Measurements from ENCODE around the gene TMEM59.
A peak's percentile ranks its signal among the peaks of the same experiment; 100 is the strongest.

TMEM59 gene

DNA sequence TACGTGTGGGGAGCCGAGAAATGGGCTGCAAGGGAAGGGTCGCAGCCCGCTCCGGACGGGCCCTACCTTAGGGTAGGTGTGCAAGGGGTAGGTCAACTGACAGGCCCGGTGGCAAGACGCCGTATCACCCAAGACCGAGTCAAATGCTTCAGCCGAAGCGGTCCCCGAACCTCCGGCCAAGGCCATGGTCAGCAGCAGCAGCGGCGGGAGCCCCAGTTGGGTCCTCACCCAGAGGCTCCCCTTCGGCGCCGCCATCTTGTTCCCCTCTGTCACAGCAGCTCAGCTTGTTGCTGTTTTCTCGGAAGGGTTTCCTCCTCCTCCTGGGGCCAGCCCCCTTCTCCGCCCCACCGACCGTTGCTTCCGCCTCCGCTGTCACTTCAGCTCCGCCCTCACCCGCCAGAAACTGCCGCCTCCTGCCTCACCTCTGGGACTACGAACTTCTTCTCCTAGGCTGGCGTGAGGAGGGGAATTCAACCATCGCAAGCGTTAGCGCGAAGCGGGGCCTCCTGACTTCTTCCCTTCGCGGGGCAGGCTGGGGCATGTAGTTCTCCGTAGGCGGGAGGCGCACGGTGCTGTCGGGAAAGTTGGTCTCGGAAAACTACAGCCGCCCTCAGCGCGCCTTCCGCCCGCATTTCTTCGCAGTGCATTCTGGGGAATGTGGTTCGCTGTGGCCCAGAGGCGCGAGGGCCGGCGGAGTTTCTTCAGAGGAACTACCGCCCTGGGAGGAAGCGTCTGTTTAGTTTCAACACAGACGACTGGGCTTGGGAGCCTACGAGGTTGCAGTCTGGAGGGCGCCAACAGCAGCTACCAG, at the start of gene TMEM59, which contains the start of gene TCEANC2:
Gene TMEM59, minus strand, starts transcription at position 271 of the 811 bp plus-strand sequence. Its CDS starts 16 bp downstream, at position 255.
Gene TCEANC2, plus strand, starts transcription at position 675 of the 811 bp plus-strand sequence. CDS start 815 bp downstream, outside the sequence.
- Histone ChIP-seq H3K27me3 (ENCODE audit: low read length) (no peaks in the 10 kb centered on the region), H3K79me2 (ENCODE audit: insufficient read depth, low read length) (peaks cover 57% of the 10 kb centered on the region)
- no peak for TF ChIP-seq EZH2phosphoT487 (conservative IDR thresholded peaks at IDR 0.05; ENCODE audit: low read length)
- TF ChIP-seq, protein P1, sequence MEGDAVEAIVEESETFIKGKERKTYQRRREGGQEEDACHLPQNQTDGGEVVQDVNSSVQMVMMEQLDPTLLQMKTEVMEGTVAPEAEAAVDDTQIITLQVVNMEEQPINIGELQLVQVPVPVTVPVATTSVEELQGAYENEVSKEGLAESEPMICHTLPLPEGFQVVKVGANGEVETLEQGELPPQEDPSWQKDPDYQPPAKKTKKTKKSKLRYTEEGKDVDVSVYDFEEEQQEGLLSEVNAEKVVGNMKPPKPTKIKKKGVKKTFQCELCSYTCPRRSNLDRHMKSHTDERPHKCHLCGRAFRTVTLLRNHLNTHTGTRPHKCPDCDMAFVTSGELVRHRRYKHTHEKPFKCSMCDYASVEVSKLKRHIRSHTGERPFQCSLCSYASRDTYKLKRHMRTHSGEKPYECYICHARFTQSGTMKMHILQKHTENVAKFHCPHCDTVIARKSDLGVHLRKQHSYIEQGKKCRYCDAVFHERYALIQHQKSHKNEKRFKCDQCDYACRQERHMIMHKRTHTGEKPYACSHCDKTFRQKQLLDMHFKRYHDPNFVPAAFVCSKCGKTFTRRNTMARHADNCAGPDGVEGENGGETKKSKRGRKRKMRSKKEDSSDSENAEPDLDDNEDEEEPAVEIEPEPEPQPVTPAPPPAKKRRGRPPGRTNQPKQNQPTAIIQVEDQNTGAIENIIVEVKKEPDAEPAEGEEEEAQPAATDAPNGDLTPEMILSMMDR (IDR thresholded peaks at IDR 0.05; ENCODE audit: insufficient read depth, low read length, poor library complexity, severe bottlenecking), result no peak

GRCh38 chr1:54100500-54100899, 47.5 kb upstream of the TMEM59 start:
- no peak overlapping the region for H2AFZ ChIP-seq (ENCODE audit: low read depth, low read length, severe bottlenecking)
- TF ChIP-seq EZH2phosphoT487 (conservative IDR thresholded peaks at IDR 0.05; ENCODE audit: low read length), result no peak
- TF ChIP-seq, protein P1 (IDR thresholded peaks at IDR 0.05; ENCODE audit: insufficient read depth, low read length, poor library complexity, severe bottlenecking), result no peak
- no peak overlapping the region for H3K27ac ChIP-seq (ENCODE audit: low read depth, low read length)
- H3K79me2 ChIP-seq (ENCODE audit: insufficient read depth, low read length), result no peaks in the 10 kb centered on the region
- H3K4me3 ChIP-seq (ENCODE audit: insufficient read depth, low read length, poor library complexity, severe bottlenecking), result no peak overlapping the region
- no peaks in the 10 kb centered on the region for H3F3A ChIP-seq (ENCODE audit: insufficient read depth)
- no peaks in the 10 kb centered on the region for H4K20me1 ChIP-seq (ENCODE audit: low read depth, low read length)
- H3K36me3 ChIP-seq (ENCODE audit: low read length), result no peaks in the 10 kb centered on the region
- H3K9ac ChIP-seq (ENCODE audit: low read length), result no peak overlapping the region
- H3K9me3 ChIP-seq (ENCODE audit: insufficient read depth, low read length), result no peaks in the 10 kb centered on the region
- no peaks in the 10 kb centered on the region for H3K27me3 ChIP-seq (ENCODE audit: low read length)
- H3K9me2 ChIP-seq (replicated peaks; ENCODE audit: insufficient read depth, low read length), result no peaks in the 10 kb centered on the region
- no peak overlapping the region for H3K4me2 ChIP-seq (ENCODE audit: low read depth, low read length, poor library complexity, severe bottlenecking)

More for the DNA sequence above, at the start of gene TMEM59, which contains the start of gene TCEANC2:
- Histone ChIP-seq H4K20me1 (ENCODE audit: low read depth, low read length) (no peaks in the 10 kb centered on the region), H3K4me2 (ENCODE audit: low read depth, low read length, poor library complexity, severe bottlenecking) (peak within 1 kb of the TSS; percentile 92), H3K36me3 (ENCODE audit: low read length) (no peaks in the 10 kb centered on the region), H3K27ac (ENCODE audit: low read depth, low read length) (peak within 1 kb of the TSS; percentile 76), H3K9me3 (ENCODE audit: insufficient read depth, low read length) (no peaks in the 10 kb centered on the region), H3K9ac (ENCODE audit: low read length) (peak within 1 kb of the TSS; percentile 93), H3F3A (ENCODE audit: insufficient read depth) (peaks cover 8% of the 10 kb centered on the region), H2AFZ (ENCODE audit: low read depth, low read length, severe bottlenecking) (peak within 1 kb of the TSS; percentile 87), H3K9me2 (replicated peaks; ENCODE audit: insufficient read depth, low read length) (no peaks in the 10 kb centered on the region), H3K4me3 (ENCODE audit: insufficient read depth, low read length, poor library complexity, severe bottlenecking) (peak within 1 kb of the TSS; percentile 92)

DNA sequence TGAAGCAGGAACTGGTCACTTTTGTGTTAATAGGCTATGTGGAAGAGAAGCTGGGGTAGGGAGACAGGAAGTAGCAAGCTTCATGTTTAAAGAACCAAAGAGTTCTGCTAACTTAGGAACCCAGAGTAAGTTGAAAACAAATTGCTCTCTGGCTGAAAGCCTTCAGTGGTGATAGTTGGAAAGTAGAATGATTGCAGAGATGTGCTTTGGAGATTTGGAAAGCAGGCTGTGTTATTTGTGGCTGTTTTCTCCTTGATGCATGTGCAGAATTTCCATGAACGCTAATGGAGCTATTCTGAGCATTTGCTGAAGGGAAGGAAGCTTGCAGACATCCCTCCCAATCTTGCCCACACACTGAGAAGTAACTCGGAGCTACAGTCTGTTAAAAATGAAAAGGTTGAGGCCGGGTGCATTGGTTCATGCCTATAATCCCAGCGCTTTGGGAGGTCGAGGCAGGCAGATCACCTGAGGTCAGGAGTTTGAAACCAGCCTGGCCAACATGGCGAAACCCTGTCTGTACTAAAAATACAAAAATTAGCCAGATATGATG, 46.1 kb upstream of the TMEM59 start:
- H4K20me1 ChIP-seq (ENCODE audit: low read depth, low read length), result no peaks in the 10 kb centered on the region

More for the DNA sequence above, 46.1 kb upstream of the TMEM59 start:
- H3K9me2 ChIP-seq (replicated peaks; ENCODE audit: insufficient read depth, low read length), result no peaks in the 10 kb centered on the region
- no peak overlapping the region for H3K4me3 ChIP-seq (ENCODE audit: insufficient read depth, low read length, poor library complexity, severe bottlenecking)
- TF ChIP-seq EZH2phosphoT487 (conservative IDR thresholded peaks at IDR 0.05; ENCODE audit: low read length), result no peak
- TF ChIP-seq, protein P1 (IDR thresholded peaks at IDR 0.05; ENCODE audit: insufficient read depth, low read length, poor library complexity, severe bottlenecking), result no peak
- H3F3A ChIP-seq (ENCODE audit: insufficient read depth), result no peaks in the 10 kb centered on the region
- no peak overlapping the region for H3K4me2 ChIP-seq (ENCODE audit: low read depth, low read length, poor library complexity, severe bottlenecking)
- H3K9ac ChIP-seq (ENCODE audit: low read length), result no peak overlapping the region
- H3K79me2 ChIP-seq (ENCODE audit: insufficient read depth, low read length), result no peaks in the 10 kb centered on the region
- no peak overlapping the region for H2AFZ ChIP-seq (ENCODE audit: low read depth, low read length, severe bottlenecking)
- no peaks in the 10 kb centered on the region for H3K27me3 ChIP-seq (ENCODE audit: low read length)
- no peak overlapping the region for H3K27ac ChIP-seq (ENCODE audit: low read depth, low read length)
- no peaks in the 10 kb centered on the region for H3K9me3 ChIP-seq (ENCODE audit: insufficient read depth, low read length)
- no peaks in the 10 kb centered on the region for H3K36me3 ChIP-seq (ENCODE audit: low read length)
